Panc1 (cell line): ENCODE results near the gene ERC2.

Experiments used
- CTCF ChIP-seq: fragments of 450-650 bp; IDR thresholded peaks from 2 replicates; pipeline ENCODE4 v1.5.1; 2017; ENCODE audit warnings: mild to moderate bottlenecking
- POLR2AphosphoS5 ChIP-seq: IDR thresholded peaks from 2 replicates; pipeline ENCODE4 v1.6.1; 2012; ENCODE audit warnings: mild to moderate bottlenecking, low read depth, low read length, moderate library complexity
- TCF7L2 ChIP-seq: IDR thresholded peaks from 2 replicates; pipeline ENCODE4 v1.6.1; 2011; ENCODE audit warnings: mild to moderate bottlenecking, low read depth, low read length, inconsistent platforms

DNA sequence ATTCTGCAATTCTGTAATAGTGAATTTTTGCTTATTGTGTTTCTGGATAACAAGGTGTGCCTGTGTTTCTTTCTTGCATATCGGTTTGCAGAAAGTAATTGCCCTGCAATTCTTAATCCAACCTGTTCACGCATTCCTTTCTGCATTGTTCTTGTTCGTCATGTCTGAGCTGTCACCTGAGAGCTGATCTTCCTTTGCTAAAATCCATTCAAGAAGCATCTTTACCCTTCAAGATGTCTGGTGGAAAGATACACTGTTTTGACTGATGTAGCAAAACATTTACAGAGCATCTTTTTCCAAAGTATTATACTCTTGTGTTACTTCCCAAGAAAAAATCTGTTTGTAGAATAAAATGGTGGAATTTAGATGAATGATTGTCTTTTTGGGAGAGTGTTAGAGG, 822.1 kb downstream of the ERC2 start:
- TF ChIP-seq CTCF (no peak), POLR2AphosphoS5 (no peak), TCF7L2 (no peak)
